Measurements from ENCODE around the gene TRAF6.
A peak's percentile ranks its signal among the peaks of the same experiment; 100 is the strongest.
"Not testable (repeated sequence)": the region's sequence is repeated elsewhere in the genome, so short reads cannot be mapped to it uniquely, and the experiment has no call there.

Gene TRAF6

GRCh38 chr11:36493332-36493731 lies 16.7 kb downstream of the TRAF6 start:
- no peak for DNase-seq (ENCODE audit: low spot score)

- DNase-seq (ENCODE audit: low spot score): peak; percentile 52
Measured at GRCh38 chr11:36492724-36493304, 17.3 kb downstream of the TRAF6 start.

GRCh38 chr11:36490026-36490806 lies 19.9 kb downstream of the TRAF6 start:
- DNase-seq (ENCODE audit: low spot score): no peak

- no peak for DNase-seq (ENCODE audit: low spot score)
Measured at GRCh38 chr11:36488096-36488495, 22.0 kb downstream of the TRAF6 start.

- DNase-seq (ENCODE audit: low spot score): no peak
Measured at GRCh38 chr11:36487619-36488018, 22.5 kb downstream of the TRAF6 start.

GRCh38 chr11:36485298-36486002 lies 24.6 kb downstream of the TRAF6 start:
- DNase-seq (ENCODE audit: low spot score): no peak

- not testable (repeated sequence) for DNase-seq (ENCODE audit: low spot score)
Measured at GRCh38 chr11:36483042-36483441, 27.0 kb downstream of the TRAF6 start.

- DNase-seq (ENCODE audit: low spot score): no peak
Measured at GRCh38 chr11:36480833-36481232, 29.2 kb downstream of the TRAF6 start.

GRCh38 chr11:36478700-36479329 lies 31.3 kb downstream of the TRAF6 start:
- DNase-seq (ENCODE audit: low spot score): peak; percentile 53

GRCh38 chr11:36475192-36475591 lies 34.9 kb downstream of the TRAF6 start:
- DNase-seq (ENCODE audit: low spot score): no peak

GRCh38 chr11:36471577-36471976 lies 38.5 kb downstream of the TRAF6 start:
- no peak for DNase-seq (ENCODE audit: low spot score)

- DNase-seq (ENCODE audit: low spot score): peak; percentile 87
Measured at GRCh38 chr11:36469881-36470802, 39.9 kb downstream of the TRAF6 start.

GRCh38 chr11:36469063-36469462 lies 41.0 kb downstream of the TRAF6 start:
- DNase-seq (ENCODE audit: low spot score): peak; percentile 26

- no peak for DNase-seq (ENCODE audit: low spot score)
Measured at GRCh38 chr11:36467916-36468315, 42.2 kb downstream of the TRAF6 start.

GRCh38 chr11:36467012-36467411 lies 43.1 kb downstream of the TRAF6 start:
- DNase-seq (ENCODE audit: low spot score): no peak

- DNase-seq (ENCODE audit: low spot score): no peak
Measured at GRCh38 chr11:36465449-36466163, 44.5 kb downstream of the TRAF6 start.

- DNase-seq (ENCODE audit: low spot score): no peak
Measured at GRCh38 chr11:36464720-36465119, 45.4 kb downstream of the TRAF6 start.

- DNase-seq (ENCODE audit: low spot score): no peak
Measured at GRCh38 chr11:36463781-36464180, 46.3 kb downstream of the TRAF6 start.

GRCh38 chr11:36462321-36462720 lies 47.8 kb downstream of the TRAF6 start:
- DNase-seq (ENCODE audit: low spot score): no peak

GRCh38 chr11:36460220-36460619 lies 49.9 kb downstream of the TRAF6 start:
- DNase-seq (ENCODE audit: low spot score): no peak

- no peak for DNase-seq (ENCODE audit: low spot score)
Measured at GRCh38 chr11:36459046-36459445, 51.0 kb downstream of the TRAF6 start.

Measured in kidney tubule cell (primary cell).